ENCODE measurements around the gene SETMAR. TPM values are rescaled to one million over a fixed set of nuclear protein-coding genes. Genes with fewer than 3 reads are reported as not detected.

The SETMAR gene
- total and polyA plus RNA-seq, 2 of the 8 experiments (the other 6 are each of a cell fraction or from before 2014, with no cell fraction given), result 16.1 to 25.3 TPM

- Histone ChIP-seq H3K9me3 (ENCODE audit: insufficient read depth in 2 of 2, low read depth in 1 of 2, low read length in 1 of 2) (no peaks in the 10 kb centered on the region), H3K4me3 (ENCODE audit: extremely low read depth in 1 of 4, insufficient read depth in 2 of 4, low read depth in 3 of 4, low read length in 4 of 4) (no peak overlapping the region), H2BK20ac (ENCODE audit: low read length) (no peak overlapping the region), H3K4me2 (ENCODE audit: insufficient read depth in 1 of 2, low read depth in 2 of 2, low read length in 2 of 2) (no peak overlapping the region), H2BK120ac (replicated peaks; ENCODE audit: low read depth, low read length) (no peak overlapping the region), H3K27me3 (replicated peaks in 1 of 4; ENCODE audit: control insufficient read depth in 3 of 4, extremely low read depth in 1 of 4, insufficient read depth in 3 of 4, low read length in 3 of 4) (no peaks in the 10 kb centered on the region), H3K56ac (replicated peaks; ENCODE audit: insufficient read length, low read depth, low read length) (no peak overlapping the region), H2BK5ac (ENCODE audit: low read depth, low read length) (no peak overlapping the region), H3K14ac (ENCODE audit: insufficient read length) (no peak overlapping the region), H4K20me1 (replicated peaks in 1 of 2; ENCODE audit: control insufficient read depth in 1 of 2, insufficient read depth in 2 of 2, low read length in 2 of 2) (no peaks in the 10 kb centered on the region), H2AK5ac (ENCODE audit: low read depth, low read length) (no peak overlapping the region), H3K9ac (replicated peaks in 1 of 4; ENCODE audit: extremely low read depth in 1 of 4, low read depth in 3 of 4, low read length in 3 of 4) (no peak overlapping the region), H3K79me2 (ENCODE audit: control insufficient read depth in 1 of 2, insufficient read depth in 2 of 2, low read length in 2 of 2) (no peaks in the 10 kb centered on the region), H2BK15ac (ENCODE audit: low read length) (no peak overlapping the region), H3K79me1 (ENCODE audit: low read depth, low read length) (no peaks in the 10 kb centered on the region), H4K91ac (replicated peaks; ENCODE audit: insufficient read length, low read length) (no peak overlapping the region), H2BK12ac (ENCODE audit: low read depth, low read length) (no peak overlapping the region), H3K4ac (replicated peaks; ENCODE audit: insufficient read length, low read depth, low read length) (no peak overlapping the region), H3K23me2 (ENCODE audit: low read depth, low read length) (no peaks in the 10 kb centered on the region), H3K18ac (ENCODE audit: extremely low read depth, low read length) (no peak overlapping the region), H4K8ac (ENCODE audit: extremely low read depth, insufficient read depth, low read length) (no peak overlapping the region), H4K5ac (ENCODE audit: insufficient read length, low read depth, low read length) (no peak overlapping the region), H3K36me3 (ENCODE audit: control insufficient read depth in 2 of 4, insufficient read depth in 4 of 4, low read length in 3 of 4) (no peaks in the 10 kb centered on the region), H3K27ac (ENCODE audit: low read depth, low read length) (no peak overlapping the region), H3K4me1 (replicated peaks in 1 of 4; ENCODE audit: control insufficient read depth in 3 of 4, insufficient read depth in 4 of 4, low read length in 3 of 4) (no peaks in the 10 kb centered on the region), H3K23ac (ENCODE audit: insufficient read length) (no peak overlapping the region), H2AFZ (ENCODE audit: low read length) (no peak overlapping the region)
- FAIRE-seq (no peak), DNase-seq (ENCODE audit: low read depth in 1 of 2, low spot score in 2 of 2) (no peak)
- TF ChIP-seq HDAC6 (IDR thresholded peaks at IDR 0.05; ENCODE audit: low read depth, low read length), result no peak
- TF ChIP-seq POLR2AphosphoS5 (IDR thresholded peaks at IDR 0.05; ENCODE audit: low read depth, low read length), result no peak
- ChIA-PET CTCF (ENCODE audit: partially characterized antibody) (interaction anchor here (0.6 to 3.2 kb wide), 4 partner anchors 9 to 272 kb away, joined by 3 to 21 read pairs (median 6); no protein-coding TSS in a partner anchor), POLR2A (ENCODE audit: partially characterized antibody) (no interaction called here)
- whole genome bisulfite sequencing, 2 experiments (ENCODE audit: extremely low coverage in 1 of 2, insufficient coverage in 1 of 2, insufficient read length in 1 of 2, insufficient replicate concordance in 2 of 2, low coverage in 1 of 2, low lambda C conversion rate in 2 of 2, missing lambda C conversion rate in 1 of 2), result 93% methylated on average over 6 of the region's 6 CpGs; no CpG with 5 or more reads in 1 of the 2 experiments
These were observed 57.6 kb downstream of the SETMAR start for GRCh38 chr3:4360817-4361216.
